GM21737 (cell line): Measurements from ENCODE around the gene PRKG1.
"Not testable (repeated sequence)": the region's sequence is repeated elsewhere in the genome, so short reads cannot be mapped to it uniquely, and the experiment has no call there.

ENCODE experiments used
- ATAC-seq: cut with Tn5 transposase; IDR thresholded peaks from one replicate; pipeline ENCODE4 v1.9.1; 2021; ENCODE audit warnings: mild to moderate bottlenecking, moderate library complexity; ENCODE audit not compliant: unreplicated experiment

The PRKG1 gene

DNA sequence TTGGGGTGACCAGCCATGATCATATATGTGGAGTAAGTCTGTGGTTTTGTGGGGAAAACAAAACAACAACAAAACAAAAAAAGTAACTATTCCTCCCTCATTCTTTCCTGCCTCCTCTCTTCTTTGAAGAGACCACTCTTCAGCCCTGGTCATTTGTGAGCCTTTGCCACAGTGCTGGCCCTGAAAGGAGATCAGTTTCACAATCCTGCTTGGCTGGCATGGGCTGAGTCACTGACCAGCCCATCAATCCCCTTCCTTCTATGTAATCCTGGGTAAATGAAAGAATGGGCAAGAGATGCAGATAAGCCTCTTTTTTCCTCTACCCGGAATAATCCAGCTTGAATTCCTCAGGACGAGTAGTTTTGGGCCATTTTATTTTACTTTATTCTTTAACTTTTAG is 611.5 kb downstream of the PRKG1 start:
- ATAC-seq: no peak

DNA sequence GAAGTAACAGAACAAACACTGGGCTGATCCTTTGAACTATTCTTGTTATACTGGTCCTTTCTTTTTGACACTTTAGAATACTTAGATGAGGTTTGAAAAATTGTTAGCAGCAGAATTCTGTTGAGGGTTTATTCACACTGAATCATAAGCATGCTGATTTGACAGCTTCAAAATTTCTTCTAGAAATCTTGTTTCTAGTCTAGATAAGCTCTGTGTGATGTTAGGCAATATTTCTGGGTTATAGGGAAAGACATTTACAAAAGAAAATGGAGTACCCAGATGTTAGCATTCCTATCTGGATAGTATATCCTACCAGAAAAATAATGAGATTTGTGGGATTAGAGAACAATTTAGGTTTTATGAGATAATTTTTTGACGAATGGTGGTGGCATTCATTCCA is 613.0 kb downstream of the PRKG1 start:
- ATAC-seq: no peak

DNA sequence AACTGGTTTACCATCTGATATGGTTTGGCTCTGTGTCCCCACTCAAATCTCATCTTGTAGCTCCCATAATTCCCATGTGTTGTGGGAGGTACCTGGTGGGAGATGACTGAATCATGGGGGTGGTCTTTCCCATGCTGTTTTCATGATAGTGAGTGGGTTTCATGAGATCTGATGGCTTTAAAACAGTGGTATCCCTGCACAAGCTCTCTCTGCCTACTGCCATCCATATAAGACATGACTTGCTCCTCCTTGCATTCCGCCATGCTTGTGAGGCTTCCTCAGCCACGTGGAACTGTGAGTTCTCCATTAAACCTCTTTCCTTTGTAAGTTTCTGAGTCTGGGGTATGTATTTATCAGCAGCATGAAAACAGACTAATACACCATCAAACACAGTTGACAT is 614.5 kb downstream of the PRKG1 start:
- not testable (repeated sequence) for ATAC-seq

DNA sequence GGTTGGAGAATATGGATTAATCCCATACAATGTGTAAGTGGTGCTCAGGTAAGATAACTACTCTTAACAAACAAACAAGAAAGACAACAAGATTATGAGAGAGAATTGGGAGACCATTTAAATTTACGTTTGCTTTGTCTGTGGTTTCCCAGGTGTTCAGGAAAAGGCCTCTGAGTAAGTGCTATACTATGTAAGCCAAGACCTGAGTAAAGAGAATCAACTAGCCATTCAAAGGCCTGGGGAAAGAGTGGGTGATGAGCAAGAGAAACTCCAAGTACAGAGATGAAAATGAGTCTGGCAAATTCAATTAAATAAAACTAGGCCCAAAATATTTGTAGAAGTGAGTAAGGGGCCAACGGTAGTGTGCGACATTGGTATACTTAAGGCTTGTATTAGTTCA is 615.2 kb downstream of the PRKG1 start:
- ATAC-seq: no peak

DNA sequence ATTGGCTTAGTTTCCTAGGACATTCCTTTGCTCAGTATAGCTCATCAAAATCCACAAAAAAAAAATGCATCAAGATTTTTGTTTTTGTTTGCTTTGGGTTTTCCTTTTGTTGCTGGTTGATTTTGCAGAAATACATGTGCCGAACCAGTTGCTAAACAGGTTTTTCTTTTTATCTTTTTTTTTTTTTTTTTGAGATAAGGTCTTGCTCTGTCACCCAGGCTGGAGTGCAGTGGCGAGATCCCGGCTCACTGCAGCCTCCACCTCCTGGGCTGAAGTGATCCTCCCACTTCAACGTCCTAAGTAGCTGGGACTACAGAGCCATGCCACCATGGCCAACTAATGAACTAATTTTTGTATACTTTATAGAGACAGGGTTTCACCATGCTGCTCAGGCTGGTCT is 616.8 kb downstream of the PRKG1 start:
- no peak for ATAC-seq

DNA sequence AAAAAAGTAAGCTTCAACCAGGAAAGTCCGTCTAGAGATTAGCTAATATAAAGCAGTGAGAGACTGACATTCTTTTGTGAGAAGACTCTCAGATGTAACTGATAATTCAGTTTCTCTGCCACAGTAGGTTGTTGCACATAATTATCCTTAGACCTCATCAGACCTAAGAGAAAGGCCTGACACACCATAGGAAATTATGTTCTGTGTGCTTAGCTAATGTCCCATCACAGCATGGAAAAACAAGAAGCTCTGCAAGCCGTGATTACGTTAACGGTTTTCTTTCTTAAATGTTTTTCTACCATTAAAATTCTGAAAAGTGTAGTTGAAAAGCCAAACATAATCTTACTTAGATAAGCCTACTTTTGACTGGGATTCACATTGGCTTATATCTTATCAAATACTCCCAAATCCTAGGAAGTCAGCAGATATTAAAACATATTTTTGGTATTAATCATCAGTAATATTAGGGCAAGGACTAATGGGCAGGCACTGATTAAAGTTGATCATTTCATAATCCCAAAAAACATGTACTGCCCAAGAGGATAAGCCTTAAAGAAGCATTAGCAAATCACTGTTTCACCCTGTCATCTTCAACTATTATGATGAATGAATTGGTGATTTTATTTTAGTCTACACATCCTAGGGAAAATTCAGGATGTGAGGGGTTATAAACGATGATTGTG is 619.9 kb downstream of the PRKG1 start:
- ATAC-seq: no peak

DNA sequence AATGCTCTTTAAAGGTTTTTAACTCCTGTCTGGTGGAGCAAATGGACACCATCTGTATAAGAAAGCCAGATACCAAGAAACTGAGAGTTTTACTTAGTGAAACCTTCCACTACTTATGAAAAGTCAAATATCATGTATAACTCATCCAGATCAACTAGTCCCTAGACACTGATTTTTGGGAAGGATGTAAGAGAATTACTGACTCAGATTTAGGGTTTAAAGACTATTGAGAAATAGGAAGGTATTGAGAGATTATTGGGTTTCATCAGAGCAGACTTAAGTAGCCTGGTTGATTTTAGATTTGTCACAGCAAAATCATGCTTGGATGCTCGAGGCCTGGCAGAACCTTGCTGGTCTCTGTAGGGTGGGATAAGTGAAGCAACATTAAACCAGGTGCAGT is 622.0 kb downstream of the PRKG1 start:
- no peak for ATAC-seq

DNA sequence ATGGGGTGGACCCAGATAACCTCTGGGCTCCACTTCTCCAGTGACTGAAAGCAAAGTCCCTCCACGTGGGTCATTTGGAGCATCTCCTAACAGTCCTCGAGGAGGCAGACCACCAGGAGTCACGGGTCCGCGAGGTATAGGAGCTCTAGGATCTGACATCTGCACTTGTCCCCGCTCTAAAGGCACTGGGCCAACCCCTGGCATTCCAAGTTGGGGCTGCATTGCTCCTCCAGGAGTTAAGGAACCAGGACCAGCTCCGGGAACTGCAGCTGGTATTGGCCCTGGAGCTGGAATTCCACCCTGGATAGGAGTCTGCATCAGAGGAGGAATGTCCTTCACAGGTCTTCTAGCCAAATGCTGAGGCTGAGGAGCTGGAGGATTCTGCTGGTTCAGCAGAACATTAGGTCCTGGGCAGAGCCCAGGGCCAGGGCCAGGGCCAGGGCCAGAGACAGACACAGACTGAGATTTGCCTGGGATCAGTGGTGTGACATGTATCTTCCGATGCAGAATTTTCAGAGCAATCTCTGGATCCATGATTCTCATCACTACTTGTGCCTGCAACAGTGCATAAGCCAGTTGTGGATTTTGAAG is 624.3 kb downstream of the PRKG1 start:
- ATAC-seq: no peak

DNA sequence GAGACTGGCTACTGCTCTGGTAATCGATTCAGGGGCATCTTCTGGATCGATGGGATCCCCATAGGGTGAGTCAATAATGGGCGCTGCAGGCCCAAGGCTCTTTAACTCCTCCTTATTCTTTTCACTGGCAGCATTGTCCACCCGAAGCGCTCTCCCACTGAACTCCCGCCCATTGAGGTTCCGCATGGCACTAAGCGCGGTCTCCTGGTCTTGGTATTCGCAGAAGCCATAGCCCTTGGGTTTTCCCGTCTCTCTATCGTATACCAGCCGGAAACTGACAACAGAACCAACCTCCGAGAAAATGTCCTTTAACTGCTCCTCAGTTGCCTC is 624.8 kb downstream of the PRKG1 start:
- ATAC-seq: peak; percentile 24

DNA sequence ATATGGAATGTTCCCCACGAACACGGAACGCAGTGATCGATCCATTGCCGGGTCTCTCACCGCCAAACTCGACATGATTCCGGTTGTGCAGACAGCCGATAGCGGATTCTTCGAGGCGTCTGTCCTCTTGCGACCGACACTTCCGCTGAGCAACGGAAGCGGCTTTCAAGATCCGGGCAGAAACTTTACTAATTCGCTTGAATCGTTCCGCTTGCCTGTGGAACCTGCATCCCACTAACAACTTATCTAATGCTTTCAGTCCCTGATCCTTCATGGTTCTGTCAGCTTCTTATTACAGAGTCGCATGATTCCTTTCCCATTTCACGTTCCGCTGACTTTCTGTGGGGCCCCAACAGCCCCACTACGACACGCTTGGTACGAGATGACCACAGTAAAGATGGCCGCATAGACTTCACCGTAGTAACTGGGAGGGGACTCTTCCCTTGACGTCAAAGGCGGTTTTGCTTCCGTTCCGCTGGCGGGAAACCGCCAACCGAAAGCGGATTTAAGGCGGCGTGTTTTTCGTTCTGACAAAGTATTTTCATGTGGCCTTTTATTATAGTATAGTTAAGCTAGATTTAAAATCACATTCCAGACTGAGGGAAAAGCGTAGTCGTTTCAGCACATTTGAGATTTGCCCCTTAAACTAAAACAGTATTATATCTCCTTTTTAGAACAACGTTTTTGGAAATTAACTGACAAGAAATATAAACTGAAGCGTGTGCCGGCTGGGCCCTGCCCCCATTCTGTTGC is 625.4 kb downstream of the PRKG1 start, which contains the start of gene CSTF2T:
Gene CSTF2T, minus strand, starts transcription at position 121 of the 753 bp plus-strand sequence. Its CDS starts 46 bp downstream, at position 75.
- peak; percentile 94 for ATAC-seq

DNA sequence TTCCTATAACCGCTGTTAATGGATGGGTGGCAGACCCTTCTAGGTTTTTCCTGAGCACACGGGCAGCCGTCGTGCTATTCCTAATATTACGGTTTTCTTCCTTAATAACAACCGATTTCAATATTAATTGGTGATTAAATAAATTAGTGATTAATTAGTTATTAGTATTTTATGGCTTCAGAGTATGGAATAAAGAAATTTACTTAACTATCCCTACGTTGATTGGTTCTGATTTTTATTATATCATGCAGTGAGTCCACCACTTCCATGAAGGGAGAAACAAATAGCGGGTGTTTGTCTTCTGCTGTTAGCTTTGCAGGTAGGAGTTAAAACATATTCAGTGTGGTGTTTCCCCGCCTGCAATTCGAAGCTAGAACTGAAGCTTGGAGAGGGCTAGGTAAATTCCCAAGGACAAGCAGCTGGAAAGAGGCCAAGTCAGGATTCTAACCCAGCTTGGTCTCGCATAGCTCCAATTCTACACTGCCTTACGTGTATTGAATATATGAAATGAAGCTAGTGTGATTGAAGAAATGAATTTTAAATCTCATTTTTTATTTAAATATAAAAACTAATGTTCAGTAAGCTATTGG is 626.0 kb downstream of the PRKG1 start:
- no peak for ATAC-seq

DNA sequence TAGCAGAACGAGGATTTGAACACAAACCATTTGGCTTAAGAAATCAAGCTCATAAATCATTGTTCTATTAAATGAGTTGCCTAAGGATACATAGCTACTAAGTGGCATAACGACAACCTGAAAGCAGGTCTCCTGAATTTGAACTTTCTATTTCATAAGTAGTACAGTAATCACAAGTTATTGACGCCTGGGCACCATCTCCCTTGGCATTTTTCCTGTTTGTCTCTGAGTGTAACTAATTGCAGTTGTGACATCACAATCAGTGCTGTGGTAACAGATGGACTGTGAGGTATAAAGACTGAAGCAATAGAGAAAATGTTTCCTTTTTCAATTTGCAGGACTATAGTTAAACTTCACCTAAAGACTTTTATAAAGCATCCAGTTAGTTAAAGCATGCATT is 631.5 kb downstream of the PRKG1 start:
- no peak for ATAC-seq

DNA sequence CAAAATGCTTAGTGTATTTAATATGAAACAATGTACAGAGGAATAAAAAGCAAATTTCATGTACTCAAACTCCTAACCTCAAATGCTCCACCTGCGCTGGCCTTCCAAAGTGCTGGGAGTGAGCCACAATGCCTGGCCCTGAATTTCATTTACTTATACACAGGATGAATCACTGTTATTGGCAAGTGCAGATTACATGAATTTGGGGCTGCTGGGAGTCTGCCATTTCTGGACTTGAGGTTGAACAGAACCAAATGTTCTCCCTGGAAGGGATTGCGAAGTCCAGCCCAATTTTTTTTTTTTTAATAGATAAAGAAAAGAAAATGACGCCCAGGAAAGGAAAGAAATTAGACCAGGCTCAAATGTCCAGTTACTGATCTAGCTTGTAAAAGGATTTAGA is 631.9 kb downstream of the PRKG1 start:
- ATAC-seq: no peak

DNA sequence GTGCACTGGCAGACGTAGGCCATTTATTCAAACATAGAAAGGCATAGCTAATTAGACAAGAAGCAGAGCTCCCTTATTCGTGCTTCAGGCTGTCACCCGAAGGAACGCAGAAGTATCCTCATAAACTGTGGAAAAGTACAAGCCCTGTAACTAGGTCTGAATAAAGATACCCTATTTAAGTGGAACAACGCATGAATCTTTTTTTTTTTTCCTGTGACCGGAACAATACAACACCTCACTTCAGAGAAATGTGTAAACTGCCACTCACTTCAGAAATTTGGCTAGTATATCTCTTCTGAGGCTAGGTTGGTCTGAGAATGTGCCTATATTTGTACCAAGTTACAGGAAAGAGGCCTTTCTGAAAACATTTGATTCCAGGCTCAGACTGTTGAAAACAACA is 633.1 kb downstream of the PRKG1 start:
- no peak for ATAC-seq

DNA sequence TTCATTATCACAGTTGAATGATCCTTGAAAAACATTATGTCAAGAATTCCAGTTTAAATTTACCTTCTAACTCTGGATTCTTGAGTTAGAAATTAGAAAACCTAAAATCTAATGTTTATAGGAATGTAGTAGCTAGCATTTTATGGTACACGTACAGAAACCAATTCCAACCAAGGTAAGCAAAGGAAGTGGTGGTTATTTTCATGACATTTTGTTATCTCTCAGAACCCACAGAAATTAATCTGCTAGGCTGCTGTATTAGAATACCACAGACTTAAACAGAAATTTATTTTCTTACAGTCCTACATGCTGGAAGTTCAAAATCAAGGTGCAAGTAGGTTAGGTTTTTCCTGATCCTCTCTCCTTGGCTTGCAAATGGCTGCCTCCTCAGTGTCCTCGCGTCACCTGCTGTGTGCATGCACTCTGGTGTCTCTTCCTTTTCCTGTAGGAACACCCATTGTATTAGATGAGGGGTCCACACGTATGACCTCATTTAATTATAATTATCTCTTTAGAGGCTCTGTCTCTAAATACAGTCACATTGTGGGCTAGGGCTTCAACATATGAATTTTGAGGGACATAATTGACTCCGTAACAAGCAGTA is 633.6 kb downstream of the PRKG1 start:
- no peak for ATAC-seq

DNA sequence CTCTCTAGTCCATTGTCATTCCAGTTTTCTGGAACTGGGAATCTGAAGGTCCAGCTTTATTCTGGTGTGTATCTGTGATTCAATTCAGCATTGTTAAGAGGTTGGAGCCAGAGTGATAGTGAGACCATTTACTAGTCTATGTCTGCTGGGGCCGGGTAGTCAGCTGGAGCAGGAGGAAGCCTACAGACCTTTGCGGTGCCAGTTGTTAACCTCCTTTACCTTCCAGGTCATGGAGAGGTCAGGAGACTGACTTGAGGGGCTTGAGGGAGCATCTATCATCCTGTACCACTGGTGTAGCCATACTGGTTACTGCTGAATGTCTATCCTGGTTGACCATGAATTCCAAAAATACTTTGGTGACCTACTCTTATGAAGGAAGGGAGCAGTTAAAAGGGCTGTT is 634.3 kb downstream of the PRKG1 start:
- no peak for ATAC-seq

DNA sequence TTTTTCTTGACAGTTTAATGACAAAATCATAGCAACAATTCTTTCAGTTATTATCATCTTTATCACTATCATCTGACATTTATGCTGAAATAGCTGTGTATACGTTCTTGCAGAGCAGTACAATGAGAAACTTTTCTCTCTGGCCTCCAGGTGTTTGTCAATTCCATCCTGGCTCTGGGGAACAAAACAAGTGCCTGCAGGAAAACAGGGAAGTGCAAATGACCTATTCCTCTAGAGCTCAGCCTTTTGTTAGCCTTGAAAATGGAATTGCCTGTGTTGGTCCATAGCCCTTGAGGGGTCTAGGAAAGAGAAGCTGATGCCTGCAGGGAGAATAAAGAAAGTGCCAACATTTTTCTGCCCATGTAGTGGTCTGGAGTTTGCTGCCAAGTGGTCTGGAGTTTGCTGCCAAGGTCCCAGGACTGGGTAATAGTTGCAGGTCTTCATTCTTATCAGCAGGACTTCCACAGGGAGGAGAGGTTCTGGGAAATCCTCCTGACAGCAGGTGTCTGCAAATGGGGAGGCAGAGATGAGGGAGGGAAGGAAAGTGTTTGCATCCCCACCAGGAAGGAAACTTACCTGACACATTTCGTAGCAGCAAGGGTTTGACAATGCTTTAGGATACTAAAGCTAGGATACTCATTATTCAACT is 635.2 kb downstream of the PRKG1 start:
- no peak for ATAC-seq

DNA sequence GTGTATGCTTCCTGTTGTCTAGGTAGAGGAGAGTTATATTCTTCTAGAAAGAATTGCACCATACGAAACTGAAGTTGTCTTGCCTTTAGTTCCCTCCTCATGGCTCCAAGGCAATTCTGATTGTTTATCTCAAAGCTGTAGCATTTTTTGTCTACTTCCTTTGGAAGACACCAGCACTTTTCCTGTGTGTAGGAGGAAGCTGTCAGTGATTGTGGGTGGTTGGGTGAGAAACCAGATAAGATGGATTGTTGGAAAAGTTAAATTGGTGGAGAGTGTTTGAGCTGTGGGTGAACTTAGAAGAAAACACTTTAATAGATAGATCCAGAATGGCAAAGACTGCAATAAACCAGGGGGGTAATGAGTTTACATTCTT is 637.2 kb downstream of the PRKG1 start:
- no peak for ATAC-seq

DNA sequence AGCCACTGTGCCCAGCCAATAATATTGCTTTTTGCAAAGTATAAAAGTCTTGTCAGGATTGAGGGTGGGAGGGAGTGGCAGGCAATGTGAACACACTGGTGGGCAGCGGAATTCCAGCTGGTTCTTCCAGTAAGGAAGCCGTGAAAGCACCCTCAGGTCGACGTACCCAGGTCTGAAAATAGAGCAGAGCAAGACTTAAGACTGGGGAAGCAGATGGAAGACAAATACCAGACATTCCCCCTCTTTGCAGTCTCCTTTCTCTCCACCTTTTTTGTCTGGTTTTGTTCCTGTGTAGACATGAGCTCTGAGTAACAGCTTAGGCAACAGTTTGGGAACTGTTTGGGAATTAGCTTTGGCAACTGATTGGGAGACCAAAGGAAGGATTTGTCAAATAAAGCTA is 642.7 kb downstream of the PRKG1 start:
- ATAC-seq: no peak

DNA sequence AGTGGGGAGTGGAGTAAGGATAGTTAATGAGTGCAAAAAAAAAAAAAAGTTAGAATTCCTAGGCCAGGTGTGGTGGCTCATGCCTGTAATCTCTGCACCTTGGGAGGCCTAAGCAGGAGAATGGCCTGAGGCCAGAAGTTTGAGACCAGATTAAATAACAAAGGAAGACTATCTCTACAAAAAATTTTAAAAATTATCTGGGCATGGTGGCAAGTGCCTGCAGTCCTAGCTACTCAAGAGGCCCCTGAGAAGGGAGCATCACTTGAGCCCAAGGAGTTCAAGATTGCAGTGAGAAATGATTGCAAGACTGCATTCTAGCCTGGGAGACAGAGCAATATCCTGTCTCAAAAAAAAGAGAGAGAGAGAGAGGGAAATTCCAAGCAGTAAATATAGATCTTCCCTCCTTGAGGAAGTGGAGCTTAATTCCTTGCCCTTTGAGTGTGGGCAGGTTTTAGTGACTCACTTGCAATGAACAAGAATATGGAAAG is 644.6 kb downstream of the PRKG1 start:
- no peak for ATAC-seq

DNA sequence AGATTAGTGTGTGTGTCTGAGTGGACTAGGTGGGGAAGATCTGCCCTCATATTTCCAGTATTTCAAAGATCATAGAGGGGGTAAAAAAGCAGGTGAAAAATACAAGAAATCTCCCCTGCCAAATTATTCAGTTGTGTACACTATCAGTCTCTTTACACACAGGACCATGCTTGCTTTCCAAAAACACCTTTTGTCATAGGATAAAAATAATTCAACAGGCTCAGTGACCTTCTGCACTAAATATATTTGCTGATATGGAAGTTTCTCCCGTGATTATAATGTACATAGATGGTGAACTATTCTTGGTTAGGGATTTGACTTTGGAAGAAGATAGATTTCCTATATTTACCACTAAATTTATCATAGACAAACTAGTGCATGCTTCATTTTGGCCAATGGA is 649.8 kb downstream of the PRKG1 start:
- no peak for ATAC-seq
